C4-2B (cell line): ENCODE measurements around the gene TMEM25.

ENCODE experiments used
- H3K27ac ChIP-seq: fragments of 450-650 bp; 2 replicates; pipeline ENCODE4 v1.5.1; 2017
- ZFX ChIP-seq: fragments of 450-650 bp; IDR thresholded peaks from 2 replicates; pipeline ENCODE4 v1.6.1; 2017
- TF ChIP-seq, protein P1 (sequence below): fragments of 450-650 bp; conservative IDR thresholded peaks from 2 replicates; pipeline ENCODE4 v1.5.1; 2017; ENCODE audit warnings: mild to moderate bottlenecking

TMEM25 gene

DNA sequence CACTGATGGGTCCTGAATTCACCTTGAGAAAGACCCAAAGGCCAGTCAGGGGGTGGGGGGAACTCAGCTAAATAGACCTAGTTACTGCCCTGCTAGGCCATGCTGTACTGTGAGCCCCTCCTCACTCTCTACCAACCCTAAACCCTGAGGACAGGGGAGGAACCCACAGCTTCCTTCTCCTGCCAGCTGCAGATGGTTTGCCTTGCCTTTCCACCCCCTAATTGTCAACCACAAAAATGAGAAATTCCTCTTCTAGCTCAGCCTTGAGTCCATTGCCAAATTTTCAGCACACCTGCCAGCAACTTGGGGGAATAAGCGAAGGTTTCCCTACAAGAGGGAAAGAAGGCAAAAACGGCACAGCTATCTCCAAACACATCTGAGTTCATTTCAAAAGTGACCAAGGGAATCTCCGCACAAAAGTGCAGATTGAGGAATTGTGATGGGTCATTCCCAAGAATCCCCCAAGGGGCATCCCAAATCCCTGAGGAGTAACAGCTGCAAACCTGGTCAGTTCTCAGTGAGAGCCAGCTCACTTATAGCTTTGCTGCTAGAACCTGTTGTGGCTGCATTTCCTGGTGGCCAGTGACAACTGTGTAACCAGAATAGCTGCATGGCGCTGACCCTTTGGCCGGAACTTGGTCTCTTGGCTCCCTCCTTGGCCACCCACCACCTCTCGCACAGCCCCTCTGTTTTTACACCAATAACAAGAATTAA, 6.1 kb upstream of the TMEM25 start:
- no peak overlapping the region for H3K27ac ChIP-seq
- TF ChIP-seq, protein P1, sequence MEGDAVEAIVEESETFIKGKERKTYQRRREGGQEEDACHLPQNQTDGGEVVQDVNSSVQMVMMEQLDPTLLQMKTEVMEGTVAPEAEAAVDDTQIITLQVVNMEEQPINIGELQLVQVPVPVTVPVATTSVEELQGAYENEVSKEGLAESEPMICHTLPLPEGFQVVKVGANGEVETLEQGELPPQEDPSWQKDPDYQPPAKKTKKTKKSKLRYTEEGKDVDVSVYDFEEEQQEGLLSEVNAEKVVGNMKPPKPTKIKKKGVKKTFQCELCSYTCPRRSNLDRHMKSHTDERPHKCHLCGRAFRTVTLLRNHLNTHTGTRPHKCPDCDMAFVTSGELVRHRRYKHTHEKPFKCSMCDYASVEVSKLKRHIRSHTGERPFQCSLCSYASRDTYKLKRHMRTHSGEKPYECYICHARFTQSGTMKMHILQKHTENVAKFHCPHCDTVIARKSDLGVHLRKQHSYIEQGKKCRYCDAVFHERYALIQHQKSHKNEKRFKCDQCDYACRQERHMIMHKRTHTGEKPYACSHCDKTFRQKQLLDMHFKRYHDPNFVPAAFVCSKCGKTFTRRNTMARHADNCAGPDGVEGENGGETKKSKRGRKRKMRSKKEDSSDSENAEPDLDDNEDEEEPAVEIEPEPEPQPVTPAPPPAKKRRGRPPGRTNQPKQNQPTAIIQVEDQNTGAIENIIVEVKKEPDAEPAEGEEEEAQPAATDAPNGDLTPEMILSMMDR = no peak
- no peak for TF ChIP-seq ZFX

DNA sequence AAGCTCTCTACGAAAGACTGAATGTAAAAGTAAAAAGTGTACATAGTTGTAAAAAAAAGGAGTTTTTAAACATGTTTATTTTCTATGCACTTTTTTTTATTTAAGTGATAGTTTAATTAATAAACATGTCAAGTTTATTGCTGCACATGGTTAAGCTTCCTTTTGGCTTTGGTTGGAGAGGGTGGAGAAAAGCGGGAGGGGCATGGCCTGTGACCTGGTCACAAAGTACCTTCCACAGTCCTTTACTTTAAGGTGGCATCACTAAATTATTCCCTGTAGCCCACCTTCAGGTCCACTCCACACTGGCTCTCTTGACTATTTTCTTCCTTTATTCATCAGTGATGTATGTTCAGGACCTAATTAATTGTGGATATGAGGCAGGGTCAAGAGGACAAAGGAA, 4.3 kb upstream of the TMEM25 start:
- H3K27ac ChIP-seq = no peak overlapping the region
- TF ChIP-seq, protein P1 = no peak
- no peak for TF ChIP-seq ZFX

DNA sequence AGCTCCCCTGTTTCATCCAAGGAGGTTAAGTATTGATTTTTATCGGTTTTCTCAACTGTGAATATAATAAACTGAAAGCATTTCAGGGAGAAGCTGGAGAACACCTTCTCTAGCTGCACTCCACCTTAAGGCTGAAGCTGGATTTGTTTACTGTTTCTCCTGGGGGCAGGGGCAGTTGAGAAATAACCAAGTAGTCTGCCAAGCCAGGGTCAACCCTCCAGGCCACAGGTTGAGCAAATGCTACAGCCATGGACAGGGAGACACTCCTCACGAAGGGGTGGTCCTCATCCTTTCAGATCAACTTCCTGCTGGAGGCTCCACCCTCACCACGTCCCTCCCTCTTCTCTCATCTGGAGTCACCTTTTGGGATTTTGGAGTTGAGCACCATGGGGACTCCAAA, 3.9 kb upstream of the TMEM25 start, which contains the start of gene TTC36:
TTC36 (plus strand) TSS at position 366 of the 400 bp plus-strand sequence; CDS start at position 387, 21 bp downstream.
- TF ChIP-seq ZFX = no peak
- TF ChIP-seq, protein P1 = no peak
- H3K27ac ChIP-seq = no peak within 1 kb of the TSS

DNA sequence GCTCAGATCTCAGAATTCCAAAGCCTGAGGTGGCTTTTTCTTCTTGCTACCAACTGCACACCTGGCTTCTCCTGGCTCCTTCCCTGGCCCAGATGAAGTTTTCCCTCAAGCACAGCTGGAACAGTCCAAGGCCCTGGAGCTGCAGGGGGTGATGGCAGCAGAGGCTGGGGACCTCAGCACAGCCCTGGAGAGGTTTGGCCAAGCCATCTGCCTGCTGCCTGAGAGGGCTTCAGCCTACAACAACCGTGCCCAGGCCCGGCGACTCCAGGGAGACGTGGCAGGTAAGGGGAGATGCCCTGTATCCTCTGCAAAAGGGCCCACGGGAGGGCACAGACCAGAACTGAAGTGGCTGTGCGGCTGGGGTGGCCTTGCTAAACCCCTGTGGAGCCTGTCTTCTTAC, 2.5 kb upstream of the TMEM25 start:
- no peak overlapping the region for H3K27ac ChIP-seq
- TF ChIP-seq ZFX = no peak
- TF ChIP-seq, protein P1 = no peak

DNA sequence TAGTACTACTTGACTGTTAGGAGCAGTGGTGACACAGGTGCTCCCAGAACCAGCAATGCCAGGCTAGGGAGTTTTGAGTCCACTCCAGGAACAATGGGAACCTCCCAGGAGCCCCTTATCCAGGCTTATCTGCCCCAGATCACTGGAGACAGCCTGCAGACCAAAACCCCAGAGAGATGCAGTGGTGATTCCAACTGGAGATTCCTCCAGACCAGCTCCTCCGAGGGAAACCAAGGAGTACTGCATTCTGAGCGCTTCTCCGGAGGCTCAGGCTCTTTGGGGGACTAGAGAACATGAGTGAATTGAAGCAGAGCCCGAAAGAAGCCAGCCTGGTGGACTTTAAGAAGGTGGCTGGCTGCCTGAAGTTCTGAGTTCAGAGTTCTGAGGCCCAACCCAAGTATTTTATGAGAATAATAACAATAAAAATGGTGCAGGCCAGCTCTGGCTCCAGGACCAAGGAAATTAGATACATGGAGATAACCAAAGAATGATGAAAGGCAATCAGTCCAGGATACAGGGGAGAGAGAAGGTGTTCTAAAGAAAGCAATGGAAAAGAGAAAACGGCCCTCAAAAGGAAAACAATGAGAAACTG, 1.3 kb upstream of the TMEM25 start:
- no peak for TF ChIP-seq ZFX
- TF ChIP-seq, protein P1 = no peak
- H3K27ac ChIP-seq = peak overlapping the region; percentile 74

DNA sequence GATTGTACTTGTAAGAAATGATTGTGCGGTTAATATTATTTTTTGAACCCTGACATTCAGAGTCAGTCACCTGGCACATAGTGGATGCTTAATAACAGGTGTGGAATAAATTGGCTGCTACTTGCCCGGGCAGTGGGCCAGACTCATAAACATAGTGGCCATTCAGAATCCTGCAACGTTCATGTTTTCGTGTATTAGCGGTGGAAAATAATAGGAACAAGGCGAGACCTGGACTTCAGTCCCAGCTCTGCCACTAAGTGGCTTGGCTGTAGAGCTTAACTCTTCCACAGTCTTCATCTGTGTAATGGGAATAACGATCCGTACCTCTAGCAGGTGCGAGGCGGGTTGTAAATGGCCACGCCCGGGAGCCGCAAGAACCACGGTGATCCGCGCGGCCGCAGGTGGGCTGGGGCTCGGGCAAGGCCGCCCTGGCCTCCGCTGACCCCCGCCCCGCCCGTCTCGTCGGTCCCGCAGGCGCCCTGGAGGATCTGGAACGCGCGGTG, 761 bp upstream of the TMEM25 start:
- TF ChIP-seq ZFX = no peak
- TF ChIP-seq, protein P1 = no peak
- H3K27ac ChIP-seq = peak overlapping the region; percentile 74

DNA sequence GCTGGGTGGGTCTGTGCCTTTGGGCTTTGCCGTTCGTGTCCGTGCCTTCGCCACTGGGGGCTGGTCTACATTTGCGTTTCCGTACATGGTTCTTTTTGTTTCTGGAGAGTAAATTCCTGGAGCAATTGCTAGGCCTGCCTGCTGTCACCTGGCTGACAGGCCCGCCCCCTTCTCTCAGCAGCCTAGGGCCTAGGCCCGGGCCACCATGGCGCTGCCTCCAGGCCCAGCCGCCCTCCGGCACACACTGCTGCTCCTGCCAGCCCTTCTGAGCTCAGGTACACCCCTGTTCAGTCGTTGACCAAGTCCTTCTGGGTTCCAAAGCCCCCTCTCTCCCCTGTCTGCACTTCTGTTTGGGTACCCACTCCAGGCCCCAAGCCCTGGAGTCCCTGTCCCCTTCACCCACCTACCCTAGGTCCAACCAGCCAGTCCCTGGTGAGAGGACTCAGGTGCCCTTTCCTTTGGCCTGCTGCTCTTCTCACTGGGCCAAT, 649 bp downstream of the TMEM25 start:
- H3K27ac ChIP-seq = peak overlapping the region; percentile 74
- TF ChIP-seq ZFX = no peak; the same call in 1 of the 2 replicates
- TF ChIP-seq, protein P1 = no peak
